Measurements from ENCODE around the gene DHX8. TPM values are rescaled to one million over a fixed set of nuclear protein-coding genes. Genes with fewer than 3 reads are reported as not detected.

Gene DHX8
- total RNA-seq, 1 experiment from 2014 or later, result 66.8 TPM

DNA sequence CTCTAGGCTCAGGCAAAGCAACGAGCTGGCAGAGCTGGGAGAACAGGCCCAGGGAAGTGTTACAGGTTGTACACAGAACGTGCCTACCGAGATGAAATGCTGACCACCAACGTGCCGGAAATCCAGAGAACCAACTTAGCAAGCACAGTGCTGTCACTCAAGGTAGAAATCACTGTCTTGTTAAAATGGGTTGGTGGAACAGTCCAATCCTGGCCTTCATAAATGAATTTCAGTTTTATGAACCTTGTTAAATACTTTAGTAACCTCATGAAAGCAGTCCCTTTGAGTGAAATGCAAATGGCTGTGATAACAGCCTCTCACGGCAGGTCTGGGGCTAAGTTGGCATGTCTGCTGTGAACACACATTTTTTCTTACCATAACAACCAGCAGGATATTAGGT, 33.4 kb downstream of the DHX8 start:
- intact Hi-C loops (cut with micrococcal nuclease; ENCODE audit: unreplicated experiment), result no loop called here
- ChIA-PET POLR2A (no interaction called here), CTCF (no interaction called here)
- DNase-seq, result no peak
- H3K4me1 Mint-ChIP-seq (ENCODE audit: low read depth, unreplicated experiment), result no peaks in the 10 kb centered on the region
- H3K4me1 ChIP-seq, result no peaks in the 10 kb centered on the region
- peaks cover 91% of the 10 kb centered on the region for H3K36me3 Mint-ChIP-seq (ENCODE audit: insufficient read depth, unreplicated experiment)
- H3K36me3 ChIP-seq (ENCODE audit: control insufficient read depth, insufficient read depth, low read length), result peaks cover 7% of the 10 kb centered on the region
- no peaks in the 10 kb centered on the region for H3K27me3 ChIP-seq (replicated peaks; ENCODE audit: control insufficient read depth, insufficient read depth, low read length)
- H3K4me3 Mint-ChIP-seq (ENCODE audit: unreplicated experiment), result no peak overlapping the region
- H3K9me3 Mint-ChIP-seq (ENCODE audit: unreplicated experiment), result no peaks in the 10 kb centered on the region
- H3K27ac Mint-ChIP-seq (ENCODE audit: unreplicated experiment), result no peak overlapping the region
- BruUV-seq (replicated peaks), result no TSS peak
- H3K4me3 ChIP-seq (ENCODE audit: low read depth, low read length), result no peak overlapping the region
- H3K9me3 ChIP-seq, result no peaks in the 10 kb centered on the region
- H3K27me3 Mint-ChIP-seq (ENCODE audit: insufficient read depth, unreplicated experiment), result no peaks in the 10 kb centered on the region
- TF ChIP-seq, protein P1, sequence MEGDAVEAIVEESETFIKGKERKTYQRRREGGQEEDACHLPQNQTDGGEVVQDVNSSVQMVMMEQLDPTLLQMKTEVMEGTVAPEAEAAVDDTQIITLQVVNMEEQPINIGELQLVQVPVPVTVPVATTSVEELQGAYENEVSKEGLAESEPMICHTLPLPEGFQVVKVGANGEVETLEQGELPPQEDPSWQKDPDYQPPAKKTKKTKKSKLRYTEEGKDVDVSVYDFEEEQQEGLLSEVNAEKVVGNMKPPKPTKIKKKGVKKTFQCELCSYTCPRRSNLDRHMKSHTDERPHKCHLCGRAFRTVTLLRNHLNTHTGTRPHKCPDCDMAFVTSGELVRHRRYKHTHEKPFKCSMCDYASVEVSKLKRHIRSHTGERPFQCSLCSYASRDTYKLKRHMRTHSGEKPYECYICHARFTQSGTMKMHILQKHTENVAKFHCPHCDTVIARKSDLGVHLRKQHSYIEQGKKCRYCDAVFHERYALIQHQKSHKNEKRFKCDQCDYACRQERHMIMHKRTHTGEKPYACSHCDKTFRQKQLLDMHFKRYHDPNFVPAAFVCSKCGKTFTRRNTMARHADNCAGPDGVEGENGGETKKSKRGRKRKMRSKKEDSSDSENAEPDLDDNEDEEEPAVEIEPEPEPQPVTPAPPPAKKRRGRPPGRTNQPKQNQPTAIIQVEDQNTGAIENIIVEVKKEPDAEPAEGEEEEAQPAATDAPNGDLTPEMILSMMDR (IDR thresholded peaks at IDR 0.05; ENCODE audit: insufficient read depth in 1 of 2, low read depth in 1 of 2, low read length in 1 of 2, severe bottlenecking in 1 of 2, unreplicated experiment in 1 of 2), result no peak

DNA sequence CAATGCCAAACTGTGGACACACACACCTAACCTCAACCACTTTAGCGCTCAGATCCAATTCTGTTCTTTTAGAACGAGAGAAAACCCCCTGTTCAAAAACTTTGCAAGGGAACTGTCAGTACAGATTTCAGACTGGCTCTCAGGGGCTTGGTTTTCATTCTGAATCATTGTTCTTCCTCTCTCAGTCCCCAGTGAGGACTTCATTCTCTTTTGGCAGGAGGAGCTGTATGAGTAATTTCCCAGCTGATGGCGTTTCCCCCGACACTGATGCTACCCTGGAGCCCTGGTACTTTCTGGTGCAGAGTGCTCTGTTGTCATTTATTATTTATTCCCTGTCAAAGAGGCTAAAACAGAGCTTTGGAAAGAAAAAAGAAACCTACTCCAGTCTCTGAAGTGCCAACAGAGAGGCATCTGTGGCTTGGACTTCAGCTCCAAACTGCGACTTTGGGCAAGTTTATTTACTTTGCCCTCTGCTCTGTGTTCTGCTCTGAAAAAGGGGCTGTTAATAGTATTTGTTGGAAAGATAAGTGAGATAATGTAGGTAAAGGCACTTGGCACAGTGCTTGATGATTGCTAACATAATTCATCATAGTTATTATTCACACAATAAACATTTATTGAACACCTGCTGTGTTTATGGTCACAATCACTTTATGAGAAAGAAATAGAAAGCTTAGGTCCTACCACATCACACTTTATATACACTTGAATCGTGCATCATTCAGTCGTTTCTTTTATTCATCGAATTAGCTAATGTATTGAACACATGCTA, 34.0 kb downstream of the DHX8 start:
- H3K27ac Mint-ChIP-seq (ENCODE audit: unreplicated experiment), result no peak overlapping the region
- no peaks in the 10 kb centered on the region for H3K4me1 Mint-ChIP-seq (ENCODE audit: low read depth, unreplicated experiment)

DNA sequence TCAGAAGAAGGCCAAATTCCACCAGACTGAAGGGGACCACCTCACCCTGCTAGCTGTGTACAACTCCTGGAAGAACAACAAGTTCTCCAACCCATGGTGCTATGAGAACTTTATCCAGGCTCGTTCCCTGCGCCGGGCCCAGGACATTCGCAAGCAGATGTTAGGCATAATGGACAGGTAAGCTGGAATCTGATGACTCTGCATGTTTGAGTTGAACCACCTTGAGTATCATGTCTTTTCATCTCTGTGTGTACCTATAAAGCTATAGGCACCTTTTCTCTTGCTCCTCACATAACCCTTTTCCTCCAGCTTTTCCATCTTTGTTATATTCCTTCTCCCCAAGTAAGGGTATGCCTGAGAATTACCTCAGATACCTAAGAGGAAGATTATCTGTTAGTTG, 37.6 kb downstream of the DHX8 start:
- POLR2A ChIA-PET, result no interaction called here
- intact Hi-C loops (cut with micrococcal nuclease; ENCODE audit: unreplicated experiment), result loop anchor here (2.0 kb wide), 1 partner anchor 33 kb away; no protein-coding TSS in a partner anchor
- Mint-ChIP-seq H3K4me1 (ENCODE audit: low read depth, unreplicated experiment) (no peaks in the 10 kb centered on the region), H3K27ac (ENCODE audit: unreplicated experiment) (no peak overlapping the region), H3K27me3 (ENCODE audit: insufficient read depth, unreplicated experiment) (no peaks in the 10 kb centered on the region), H3K36me3 (ENCODE audit: insufficient read depth, unreplicated experiment) (peaks cover 83% of the 10 kb centered on the region), H3K9me3 (ENCODE audit: unreplicated experiment) (no peaks in the 10 kb centered on the region), H3K4me3 (ENCODE audit: unreplicated experiment) (no peak overlapping the region)
- Histone ChIP-seq H3K4me1 (peaks cover 4% of the 10 kb centered on the region), H3K27me3 (replicated peaks; ENCODE audit: control insufficient read depth, insufficient read depth, low read length) (no peaks in the 10 kb centered on the region), H3K4me3 (ENCODE audit: low read depth, low read length) (no peak overlapping the region), H3K9me3 (no peaks in the 10 kb centered on the region), H3K36me3 (ENCODE audit: control insufficient read depth, insufficient read depth, low read length) (peaks cover 6% of the 10 kb centered on the region)
- DNase-seq, result no peak
- CTCF ChIA-PET, result interaction anchor here (1.0 kb wide), 2 partner anchors 52 to 60 kb away, joined by 3 to 13 read pairs; no protein-coding TSS in a partner anchor
- TF ChIP-seq, protein P1 (IDR thresholded peaks at IDR 0.05; ENCODE audit: insufficient read depth in 1 of 2, low read depth in 1 of 2, low read length in 1 of 2, severe bottlenecking in 1 of 2, unreplicated experiment in 1 of 2), result no peak
- no TSS peak for BruUV-seq (replicated peaks)

More for the DNA sequence above, 34.0 kb downstream of the DHX8 start:
- Histone ChIP-seq H3K9me3 (no peaks in the 10 kb centered on the region), H3K4me3 (ENCODE audit: low read depth, low read length) (no peak overlapping the region), H3K4me1 (no peaks in the 10 kb centered on the region), H3K27me3 (replicated peaks; ENCODE audit: control insufficient read depth, insufficient read depth, low read length) (no peaks in the 10 kb centered on the region), H3K36me3 (ENCODE audit: control insufficient read depth, insufficient read depth, low read length) (peaks cover 7% of the 10 kb centered on the region)
- TF ChIP-seq, protein P1 (IDR thresholded peaks at IDR 0.05; ENCODE audit: insufficient read depth in 1 of 2, low read depth in 1 of 2, low read length in 1 of 2, severe bottlenecking in 1 of 2, unreplicated experiment in 1 of 2), result no peak
- H3K9me3 Mint-ChIP-seq (ENCODE audit: unreplicated experiment), result no peaks in the 10 kb centered on the region
- ChIA-PET CTCF (interaction anchor here (0.8 kb wide), 1 partner anchor 56 kb away, joined by 3 read pairs; no protein-coding TSS in a partner anchor), POLR2A (no interaction called here)
- intact Hi-C loops (cut with micrococcal nuclease; ENCODE audit: unreplicated experiment), result no loop called here
- BruUV-seq (replicated peaks), result no TSS peak
- H3K4me3 Mint-ChIP-seq (ENCODE audit: unreplicated experiment), result no peak overlapping the region
- H3K27me3 Mint-ChIP-seq (ENCODE audit: insufficient read depth, unreplicated experiment), result no peaks in the 10 kb centered on the region
- no peak for DNase-seq
- H3K36me3 Mint-ChIP-seq (ENCODE audit: insufficient read depth, unreplicated experiment), result peaks cover 91% of the 10 kb centered on the region
